Upper lobe of left lung (tissue), 4 donors: ENCODE measurements around the gene PBXIP1.

Experiments
- CTCF ChIP-seq, 6 experiments: fragments of 450-650 bp in 4 of 6; fragments of 200-600 bp in 2 of 6; sonication (generic) in 2 of 6; IDR thresholded peaks; one replicate each; pipeline ENCODE4 v1.5.1; 2016 to 2019; ENCODE audit warnings: antibody characterized with exemption in 6 of 6
- EP300 ChIP-seq, 4 donors: sonication (generic); formaldehyde crosslinking; IDR thresholded peaks; one replicate each; pipeline ENCODE4 v1.5.1; 2017; ENCODE audit warnings: antibody characterized with exemption in 4 of 4, control low read depth in 2 of 4
- POLR2AphosphoS5 ChIP-seq, 2 donors: sonication (generic); formaldehyde crosslinking; IDR thresholded peaks; one replicate each; pipeline ENCODE4 v1.5.1; 2017; ENCODE audit warnings: antibody characterized with exemption in 2 of 2

GRCh38 chr1:154944401-154945159 lies 11.3 kb downstream of the PBXIP1 start:
- TF ChIP-seq EP300 (IDR thresholded peaks at IDR 0.05) (no peak), CTCF (IDR thresholded peaks at IDR 0.05) (no peak), POLR2AphosphoS5 (IDR thresholded peaks at IDR 0.05) (no peak)
